HL-60 (cell line): ENCODE results near the gene KIRREL1.

Experiments
- CTCF ChIP-seq: IDR thresholded peaks from one replicate; pipeline ENCODE4 v1.5.1; 2011; ENCODE audit warnings: low read length, control low read depth, inconsistent platforms; ENCODE audit not compliant: insufficient read depth
- POLR2AphosphoS5 ChIP-seq: IDR thresholded peaks from 2 replicates; pipeline ENCODE4 v1.6.1; 2012; ENCODE audit warnings: low read depth
- SPI1 ChIP-seq: IDR thresholded peaks from 2 replicates; pipeline ENCODE4 v1.6.1; 2012; ENCODE audit warnings: low read depth, mild to moderate bottlenecking, borderline replicate concordance
- TF ChIP-seq, protein P1 (sequence below): IDR thresholded peaks from 2 replicates; pipeline ENCODE4 v1.6.1; 2012; ENCODE audit warnings: low read depth; ENCODE audit not compliant: insufficient replicate concordance

- TF ChIP-seq CTCF, result no peak
- TF ChIP-seq, protein P1, sequence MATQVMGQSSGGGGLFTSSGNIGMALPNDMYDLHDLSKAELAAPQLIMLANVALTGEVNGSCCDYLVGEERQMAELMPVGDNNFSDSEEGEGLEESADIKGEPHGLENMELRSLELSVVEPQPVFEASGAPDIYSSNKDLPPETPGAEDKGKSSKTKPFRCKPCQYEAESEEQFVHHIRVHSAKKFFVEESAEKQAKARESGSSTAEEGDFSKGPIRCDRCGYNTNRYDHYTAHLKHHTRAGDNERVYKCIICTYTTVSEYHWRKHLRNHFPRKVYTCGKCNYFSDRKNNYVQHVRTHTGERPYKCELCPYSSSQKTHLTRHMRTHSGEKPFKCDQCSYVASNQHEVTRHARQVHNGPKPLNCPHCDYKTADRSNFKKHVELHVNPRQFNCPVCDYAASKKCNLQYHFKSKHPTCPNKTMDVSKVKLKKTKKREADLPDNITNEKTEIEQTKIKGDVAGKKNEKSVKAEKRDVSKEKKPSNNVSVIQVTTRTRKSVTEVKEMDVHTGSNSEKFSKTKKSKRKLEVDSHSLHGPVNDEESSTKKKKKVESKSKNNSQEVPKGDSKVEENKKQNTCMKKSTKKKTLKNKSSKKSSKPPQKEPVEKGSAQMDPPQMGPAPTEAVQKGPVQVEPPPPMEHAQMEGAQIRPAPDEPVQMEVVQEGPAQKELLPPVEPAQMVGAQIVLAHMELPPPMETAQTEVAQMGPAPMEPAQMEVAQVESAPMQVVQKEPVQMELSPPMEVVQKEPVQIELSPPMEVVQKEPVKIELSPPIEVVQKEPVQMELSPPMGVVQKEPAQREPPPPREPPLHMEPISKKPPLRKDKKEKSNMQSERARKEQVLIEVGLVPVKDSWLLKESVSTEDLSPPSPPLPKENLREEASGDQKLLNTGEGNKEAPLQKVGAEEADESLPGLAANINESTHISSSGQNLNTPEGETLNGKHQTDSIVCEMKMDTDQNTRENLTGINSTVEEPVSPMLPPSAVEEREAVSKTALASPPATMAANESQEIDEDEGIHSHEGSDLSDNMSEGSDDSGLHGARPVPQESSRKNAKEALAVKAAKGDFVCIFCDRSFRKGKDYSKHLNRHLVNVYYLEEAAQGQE, result no peak
- no peak for TF ChIP-seq POLR2AphosphoS5
- no peak for TF ChIP-seq SPI1
Observed at GRCh38 chr1:158022554-158023312, 29.3 kb downstream of the KIRREL1 start.
